Lung (tissue), 12 donors: ENCODE measurements around the gene CYP27B1. TPM values are rescaled to one million over a fixed set of nuclear protein-coding genes. Genes with fewer than 3 reads are reported as not detected.
A peak's percentile ranks its signal among the peaks of the same experiment; 100 is the strongest.

Experiments used
- ATAC-seq: fragments of 200-7000 bp; cut with Tn5 transposase; one replicate; pipeline ENCODE4 v1.9.1; 2020; ENCODE audit warnings: moderate number of reproducible peaks; ENCODE audit not compliant: insufficient read depth, low FRiP score
- DNase-seq, 3 donors: peaks; one replicate each; pipeline ENCODE4 v3.0.0-alpha.2; 2013 to 2017
- H3K27ac ChIP-seq, 2 donors: one replicate each; pipeline ENCODE4 v1.5.1; 2013; ENCODE audit warnings: mild to moderate bottlenecking in 2 of 2, moderate library complexity in 2 of 2, control low read depth in 1 of 2, inconsistent platforms in 1 of 2, low read depth in 1 of 2, low read length in 1 of 2
- H3K27me3 ChIP-seq, 3 donors: one replicate each; pipeline ENCODE4 v1.5.1; 2013; ENCODE audit warnings: low read length in 2 of 3; ENCODE audit not compliant: control insufficient read depth in 3 of 3, insufficient read depth in 3 of 3
- H3K36me3 ChIP-seq, 4 donors: one replicate each; pipeline ENCODE4 v1.5.1; 2013; ENCODE audit warnings: low read length in 4 of 4, mild to moderate bottlenecking in 1 of 4, moderate library complexity in 1 of 4; ENCODE audit not compliant: control insufficient read depth in 4 of 4, insufficient read depth in 4 of 4
- H3K4me1 ChIP-seq, 5 donors: one replicate each; pipeline ENCODE4 v1.5.1; 2013; ENCODE audit warnings: low read length in 5 of 5, mild to moderate bottlenecking in 2 of 5, moderate library complexity in 1 of 5; ENCODE audit not compliant: control insufficient read depth in 5 of 5, insufficient read depth in 5 of 5
- H3K4me3 ChIP-seq: one replicate; pipeline ENCODE4 v1.5.1; 2013; ENCODE audit warnings: mild to moderate bottlenecking, control low read depth, moderate library complexity
- H3K9ac ChIP-seq, 2 donors: one replicate each; pipeline ENCODE4 v1.5.1; 2013; ENCODE audit warnings: low read length in 2 of 2, control low read depth in 1 of 2; ENCODE audit not compliant: insufficient read depth in 1 of 2
- H3K9me3 ChIP-seq, 4 donors: one replicate each; pipeline ENCODE4 v1.5.1; 2013; ENCODE audit warnings: low read length in 3 of 4, mild to moderate bottlenecking in 1 of 4, moderate library complexity in 1 of 4; ENCODE audit not compliant: control insufficient read depth in 4 of 4, insufficient read depth in 3 of 4
- CTCF ChIP-seq: IDR thresholded peaks from 2 replicates; pipeline ENCODE4 v1.5.1; 2012; ENCODE audit warnings: mild to moderate bottlenecking; ENCODE audit errors: control extremely low read depth, extremely low read depth
- WGBS, 2 donors: extraction: QIAGEN DNeasy Blood & Tissue Kit; methylation state at CpG; one replicate each; pipeline ENCODE4 v1.1.7; 2013; 5-methylcytosine and 5-hydroxymethylcytosine counted together
- polyA plus RNA-seq, 2 donors: library from polyadenylated mRNA; stranded (reverse); fragments of 200-250 nt; gene quantifications; one replicate each; pipeline ENCODE4 v1.2.1, GENCODE V29; 2013
- total RNA-seq, 2 donors: library from RNA; depleted of rRNA in 1 of 2; stranded (reverse); fragments of >200 nt in 1 of 2; gene quantifications; one replicate each; pipeline ENCODE4 v1.2.1, GENCODE V29; 2014 to 2021
- donor health status: control.
- donor health status: control.
- donor health status: Bipolar disorder and iron deficiency.
- donor health status: healthy.
- donor health status: DM: yes; HTN: yes; CAD: no.

Gene CYP27B1
- total and polyA plus RNA-seq, 4 donors, result 1.7 to 5.8 (median 3.6) TPM

DNA sequence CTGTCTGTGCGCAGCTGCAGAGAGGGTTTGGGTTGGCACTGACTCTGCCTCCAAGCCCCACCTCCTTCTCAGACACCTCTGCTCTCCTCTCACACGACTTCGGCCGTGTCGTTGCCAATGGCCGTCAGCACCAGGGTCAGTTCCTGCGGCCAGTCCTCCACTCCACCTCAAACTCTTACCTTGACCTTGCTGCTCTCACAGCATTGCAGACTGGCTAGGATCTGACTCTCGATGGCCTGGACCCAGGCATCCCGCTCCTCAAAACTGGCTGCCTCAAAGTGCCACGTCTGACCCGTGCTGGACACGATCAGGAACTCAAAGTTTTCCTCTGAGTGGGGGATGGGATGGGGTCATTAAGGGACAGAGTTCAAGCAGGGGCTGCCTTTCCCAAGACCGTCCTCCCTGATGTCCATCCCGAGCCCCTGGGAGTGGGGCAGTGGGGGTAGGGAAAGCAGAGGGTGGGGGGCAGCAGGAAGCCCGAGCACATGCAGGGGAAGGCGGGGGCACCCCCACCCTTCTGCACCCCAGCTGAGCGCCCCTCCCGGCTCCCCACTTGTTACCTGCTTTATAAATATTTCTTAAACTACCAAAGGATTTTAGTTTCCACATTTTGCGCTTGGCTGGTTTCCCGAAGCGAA, 39.0 kb downstream of the CYP27B1 start:
- no peak overlapping the region for H3K27ac ChIP-seq
- ATAC-seq (no peak), DNase-seq (no peak)
- no peak for TF ChIP-seq CTCF
- peaks cover 0 to 56% (median 36%) of the 10 kb centered on the region in 3 donors for H3K27me3 ChIP-seq
- H3K9ac ChIP-seq, result no peak overlapping the region
- no peaks in the 10 kb centered on the region for H3K9me3 ChIP-seq
- no peak overlapping the region for H3K4me3 ChIP-seq
- WGBS, 2 donors, result 68 to 81% methylated on average over 21 of the region's 21 CpGs
- peaks cover 0 to 17% (median 0%) of the 10 kb centered on the region in 5 donors for H3K4me1 ChIP-seq
- H3K36me3 ChIP-seq, result peaks cover 0 to 7% (median 0%) of the 10 kb centered on the region in 4 donors

GRCh38 chr12:57726884-57727757, 39.8 kb downstream of the CYP27B1 start:
- TF ChIP-seq CTCF, result no peak
- H3K9ac ChIP-seq, result no peak overlapping the region
- H3K27ac ChIP-seq, result peak overlapping the region; percentile 62 to 71
- H3K27me3 ChIP-seq, result peaks cover 0 to 51% (median 32%) of the 10 kb centered on the region in 3 donors
- 51 to 75% methylated on average over 76 of the region's 76 CpGs for WGBS, 2 donors
- H3K4me3 ChIP-seq, result peak overlapping the region; percentile 73
- no peaks in the 10 kb centered on the region for H3K9me3 ChIP-seq
- ATAC-seq (no peak), DNase-seq (peak; percentile 51 to 57 (median 57))
- H3K4me1 ChIP-seq, result peaks cover 0 to 19% (median 0%) of the 10 kb centered on the region in 5 donors
- H3K36me3 ChIP-seq, result peaks cover 0 to 7% (median 0%) of the 10 kb centered on the region in 4 donors

GRCh38 chr12:57726151-57726883, 40.6 kb downstream of the CYP27B1 start:
- TF ChIP-seq CTCF, result peak; percentile 21
- Histone ChIP-seq H3K4me1 (peaks cover 0 to 19% (median 0%) of the 10 kb centered on the region in 5 donors), H3K36me3 (peaks cover 0 to 12% (median 2%) of the 10 kb centered on the region in 4 donors), H3K27ac (peak overlapping the region; percentile 62 to 71), H3K27me3 (peaks cover 0 to 48% (median 29%) of the 10 kb centered on the region in 3 donors), H3K4me3 (peak overlapping the region; percentile 73), H3K9ac (no peak overlapping the region), H3K9me3 (no peaks in the 10 kb centered on the region)
- peak; percentile 77 for ATAC-seq
- DNase-seq, result peak; percentile 79 to 84 (median 81)
- WGBS, 2 donors, result 38 to 68% methylated on average over 79 of the region's 79 CpGs
